HL-60 (cell line): ENCODE results near the gene PSG1.
"Not testable (repeated sequence)": the region's sequence is repeated elsewhere in the genome, so short reads cannot be mapped to it uniquely, and the experiment has no call there.

Experiments used
- DNase-seq, 2 experiments: peaks; one replicate each; pipeline ENCODE4 v3.0.0-alpha.2; 2010 to 2020; ENCODE audit warnings: low read depth in 1 of 2, low spot score in 1 of 2
- H3K27ac ChIP-seq: fragments of 250-450 bp; sonication (Bioruptor Pico); replicated peaks from 2 replicates; pipeline ENCODE4 v1.5.1; 2020; ENCODE audit warnings: mild to moderate bottlenecking, moderate library complexity
- H3K27me3 ChIP-seq: fragments of 250-450 bp; sonication (Bioruptor Pico); 2 replicates; pipeline ENCODE4 v1.5.1; 2021; ENCODE audit warnings: mild to moderate bottlenecking, moderate library complexity; ENCODE audit not compliant: insufficient read depth, poor library complexity, severe bottlenecking
- H3K4me3 ChIP-seq: replicated peaks from 2 replicates; pipeline ENCODE4 v1.5.1; 2011; ENCODE audit warnings: mild to moderate bottlenecking, control low read depth, low read length; ENCODE audit not compliant: insufficient read depth
- GABPA ChIP-seq: IDR thresholded peaks from 2 replicates; pipeline ENCODE4 v1.6.1; 2012; ENCODE audit warnings: low read depth
- POLR2AphosphoS5 ChIP-seq: IDR thresholded peaks from 2 replicates; pipeline ENCODE4 v1.6.1; 2012; ENCODE audit warnings: low read depth
- SPI1 ChIP-seq: IDR thresholded peaks from 2 replicates; pipeline ENCODE4 v1.6.1; 2012; ENCODE audit warnings: low read depth, mild to moderate bottlenecking, borderline replicate concordance
- TF ChIP-seq, protein P1 (sequence below): IDR thresholded peaks from 2 replicates; pipeline ENCODE4 v1.6.1; 2012; ENCODE audit warnings: low read depth; ENCODE audit not compliant: insufficient replicate concordance
- TF ChIP-seq, protein P2 (sequence below): IDR thresholded peaks from one replicate; pipeline ENCODE4 v1.5.1; 2011; ENCODE audit warnings: low read length, control low read depth, inconsistent platforms; ENCODE audit not compliant: insufficient read depth

PSG1 gene

DNA sequence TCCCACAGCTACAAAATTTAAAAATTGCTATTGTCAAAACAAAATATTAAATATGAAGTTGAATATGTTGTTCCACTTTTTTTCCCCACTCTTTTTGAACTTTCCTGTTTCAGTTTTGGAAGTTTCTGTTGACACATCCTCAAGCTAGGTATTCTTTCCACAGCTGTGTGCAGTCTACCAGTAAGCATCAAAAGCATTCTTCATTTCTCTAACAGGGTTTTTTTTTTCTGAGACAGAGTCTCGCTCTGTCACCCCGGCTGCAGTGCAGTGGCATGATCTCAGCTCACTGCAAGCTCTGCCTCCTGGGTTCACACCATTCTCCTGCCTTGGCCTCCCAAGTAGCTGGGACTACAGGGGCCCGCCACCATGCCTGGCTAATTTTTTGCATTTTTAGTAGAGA lies 5.4 kb downstream of the PSG1 start:
- H3K27me3 ChIP-seq, DNase-seq, H3K27ac ChIP-seq, H3K4me3 ChIP-seq: not testable (repeated sequence)

DNA sequence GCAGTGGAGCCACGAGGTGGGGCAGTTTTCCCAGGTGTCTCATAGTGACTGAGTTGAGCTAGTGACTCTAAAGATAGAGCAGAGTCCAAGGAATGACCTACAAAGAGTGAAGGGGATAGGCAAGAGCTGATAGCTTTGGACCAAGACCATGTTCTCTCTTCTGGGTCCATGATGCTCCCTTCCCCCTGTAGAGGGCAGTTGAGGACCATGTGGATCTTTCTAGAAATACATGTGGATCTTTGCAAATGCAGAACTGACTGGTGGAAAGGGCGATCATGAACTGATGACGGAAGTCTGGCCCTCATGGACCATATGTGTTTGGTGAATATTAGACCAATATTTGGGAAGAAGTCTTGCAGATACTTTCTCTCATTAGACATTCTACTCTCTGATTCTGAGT lies 6.9 kb downstream of the PSG1 start:
- no peak for DNase-seq
- Histone ChIP-seq H3K4me3 (no peak overlapping the region), H3K27me3 (no peaks in the 10 kb centered on the region), H3K27ac (no peak overlapping the region)
- TF ChIP-seq, protein P1, sequence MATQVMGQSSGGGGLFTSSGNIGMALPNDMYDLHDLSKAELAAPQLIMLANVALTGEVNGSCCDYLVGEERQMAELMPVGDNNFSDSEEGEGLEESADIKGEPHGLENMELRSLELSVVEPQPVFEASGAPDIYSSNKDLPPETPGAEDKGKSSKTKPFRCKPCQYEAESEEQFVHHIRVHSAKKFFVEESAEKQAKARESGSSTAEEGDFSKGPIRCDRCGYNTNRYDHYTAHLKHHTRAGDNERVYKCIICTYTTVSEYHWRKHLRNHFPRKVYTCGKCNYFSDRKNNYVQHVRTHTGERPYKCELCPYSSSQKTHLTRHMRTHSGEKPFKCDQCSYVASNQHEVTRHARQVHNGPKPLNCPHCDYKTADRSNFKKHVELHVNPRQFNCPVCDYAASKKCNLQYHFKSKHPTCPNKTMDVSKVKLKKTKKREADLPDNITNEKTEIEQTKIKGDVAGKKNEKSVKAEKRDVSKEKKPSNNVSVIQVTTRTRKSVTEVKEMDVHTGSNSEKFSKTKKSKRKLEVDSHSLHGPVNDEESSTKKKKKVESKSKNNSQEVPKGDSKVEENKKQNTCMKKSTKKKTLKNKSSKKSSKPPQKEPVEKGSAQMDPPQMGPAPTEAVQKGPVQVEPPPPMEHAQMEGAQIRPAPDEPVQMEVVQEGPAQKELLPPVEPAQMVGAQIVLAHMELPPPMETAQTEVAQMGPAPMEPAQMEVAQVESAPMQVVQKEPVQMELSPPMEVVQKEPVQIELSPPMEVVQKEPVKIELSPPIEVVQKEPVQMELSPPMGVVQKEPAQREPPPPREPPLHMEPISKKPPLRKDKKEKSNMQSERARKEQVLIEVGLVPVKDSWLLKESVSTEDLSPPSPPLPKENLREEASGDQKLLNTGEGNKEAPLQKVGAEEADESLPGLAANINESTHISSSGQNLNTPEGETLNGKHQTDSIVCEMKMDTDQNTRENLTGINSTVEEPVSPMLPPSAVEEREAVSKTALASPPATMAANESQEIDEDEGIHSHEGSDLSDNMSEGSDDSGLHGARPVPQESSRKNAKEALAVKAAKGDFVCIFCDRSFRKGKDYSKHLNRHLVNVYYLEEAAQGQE: no peak
- TF ChIP-seq, protein P2, sequence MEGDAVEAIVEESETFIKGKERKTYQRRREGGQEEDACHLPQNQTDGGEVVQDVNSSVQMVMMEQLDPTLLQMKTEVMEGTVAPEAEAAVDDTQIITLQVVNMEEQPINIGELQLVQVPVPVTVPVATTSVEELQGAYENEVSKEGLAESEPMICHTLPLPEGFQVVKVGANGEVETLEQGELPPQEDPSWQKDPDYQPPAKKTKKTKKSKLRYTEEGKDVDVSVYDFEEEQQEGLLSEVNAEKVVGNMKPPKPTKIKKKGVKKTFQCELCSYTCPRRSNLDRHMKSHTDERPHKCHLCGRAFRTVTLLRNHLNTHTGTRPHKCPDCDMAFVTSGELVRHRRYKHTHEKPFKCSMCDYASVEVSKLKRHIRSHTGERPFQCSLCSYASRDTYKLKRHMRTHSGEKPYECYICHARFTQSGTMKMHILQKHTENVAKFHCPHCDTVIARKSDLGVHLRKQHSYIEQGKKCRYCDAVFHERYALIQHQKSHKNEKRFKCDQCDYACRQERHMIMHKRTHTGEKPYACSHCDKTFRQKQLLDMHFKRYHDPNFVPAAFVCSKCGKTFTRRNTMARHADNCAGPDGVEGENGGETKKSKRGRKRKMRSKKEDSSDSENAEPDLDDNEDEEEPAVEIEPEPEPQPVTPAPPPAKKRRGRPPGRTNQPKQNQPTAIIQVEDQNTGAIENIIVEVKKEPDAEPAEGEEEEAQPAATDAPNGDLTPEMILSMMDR: no peak
- no peak for TF ChIP-seq GABPA

DNA sequence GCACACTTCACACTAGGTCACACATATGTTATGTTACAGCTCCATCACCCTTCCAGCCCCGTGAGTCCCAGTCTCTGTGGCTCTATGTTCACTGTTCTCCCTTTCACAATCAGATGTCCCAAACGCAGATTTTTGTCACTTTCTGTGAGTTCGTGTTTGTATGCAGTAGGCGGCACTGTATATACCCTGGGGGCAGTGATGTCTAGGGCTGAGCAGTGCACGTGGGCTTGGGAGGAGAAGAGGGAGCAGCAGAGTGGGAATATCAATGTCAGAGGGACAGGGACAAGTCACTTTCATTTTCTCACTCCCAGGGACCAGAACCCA lies 22.0 kb downstream of the PSG1 start:
- DNase-seq: no peak
- Histone ChIP-seq H3K4me3 (no peak overlapping the region), H3K27me3 (no peaks in the 10 kb centered on the region), H3K27ac (no peak overlapping the region)
- TF ChIP-seq SPI1: no peak
- TF ChIP-seq, protein P1: no peak
- TF ChIP-seq POLR2AphosphoS5: no peak
- TF ChIP-seq GABPA: no peak
- TF ChIP-seq, protein P2: no peak

DNA sequence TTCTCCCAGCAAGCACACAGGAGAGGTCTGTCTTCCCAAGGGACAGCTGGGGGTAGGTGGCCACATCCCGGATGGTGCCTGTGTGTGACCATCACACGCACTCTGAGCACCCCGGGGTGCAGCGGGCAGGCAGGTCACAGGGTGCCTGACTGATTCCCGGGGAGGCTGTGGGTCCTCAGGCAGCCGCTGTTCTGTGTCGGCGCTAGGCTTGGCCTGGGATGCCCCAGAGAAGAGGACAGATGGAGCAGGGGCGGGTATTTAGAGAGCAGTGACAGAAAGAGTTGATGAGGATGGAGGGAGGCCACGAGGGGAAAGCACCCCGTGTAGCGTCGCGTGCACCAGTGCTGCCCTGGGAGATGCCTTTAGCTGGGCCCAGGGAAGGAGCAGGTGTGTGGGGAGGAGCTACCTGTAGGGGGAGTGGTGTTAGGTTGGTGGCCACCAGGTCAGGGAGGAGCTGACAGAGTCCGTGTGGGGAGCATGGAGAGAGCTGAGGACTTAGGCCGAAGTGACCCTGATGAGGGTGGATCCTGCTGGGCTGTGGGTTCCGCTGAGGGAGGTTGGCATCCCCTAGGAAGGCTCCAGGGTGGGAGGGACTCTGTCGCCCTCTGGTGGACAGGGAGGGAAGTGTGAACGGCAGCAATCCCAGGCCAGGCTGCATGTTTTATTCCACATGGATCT lies 22.5 kb downstream of the PSG1 start:
- not testable (repeated sequence) for H3K4me3 ChIP-seq, H3K27ac ChIP-seq, H3K27me3 ChIP-seq, DNase-seq

DNA sequence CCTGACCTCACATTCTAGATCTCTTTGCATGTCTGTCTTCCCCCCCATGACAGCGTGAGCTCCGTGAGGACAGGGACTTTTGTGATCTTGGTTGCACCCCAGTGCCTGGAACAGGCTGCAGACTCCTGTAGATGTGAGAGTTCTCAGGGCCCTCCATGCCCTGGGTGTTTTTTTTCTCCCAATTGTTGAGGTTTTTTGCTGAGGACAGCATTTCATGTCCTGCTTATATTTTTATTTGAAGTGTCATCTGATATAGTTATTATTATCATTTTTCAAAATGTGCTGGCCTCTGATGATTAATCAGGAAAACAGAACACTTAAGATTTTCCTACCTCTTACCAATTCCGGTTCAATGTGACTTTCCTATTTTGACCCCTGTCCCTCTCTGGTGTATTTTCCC lies 24.8 kb downstream of the PSG1 start:
- not testable (repeated sequence) for H3K27me3 ChIP-seq, H3K4me3 ChIP-seq, H3K27ac ChIP-seq, DNase-seq

DNA sequence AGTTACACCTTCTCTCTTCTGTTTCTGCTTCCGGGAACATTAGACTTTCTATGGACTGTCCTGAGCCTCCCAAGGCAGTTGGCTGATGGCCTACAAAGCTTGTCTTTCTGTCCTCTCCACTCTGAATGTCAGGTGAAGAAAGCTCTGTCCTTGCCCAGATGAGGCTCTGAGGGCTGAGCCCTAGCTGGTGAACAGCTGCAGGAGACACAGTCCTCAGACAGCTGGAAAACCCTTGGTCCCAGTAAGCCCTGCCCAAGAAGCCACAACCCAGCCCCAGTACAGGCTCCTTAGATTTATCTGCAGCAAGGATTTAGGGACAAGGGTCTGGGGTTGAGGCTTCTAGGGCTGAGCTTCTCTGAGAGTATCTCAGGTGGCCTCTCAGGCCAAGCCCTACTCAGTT lies 26.3 kb downstream of the PSG1 start:
- not testable (repeated sequence) for H3K27me3 ChIP-seq, DNase-seq, H3K4me3 ChIP-seq, H3K27ac ChIP-seq

DNA sequence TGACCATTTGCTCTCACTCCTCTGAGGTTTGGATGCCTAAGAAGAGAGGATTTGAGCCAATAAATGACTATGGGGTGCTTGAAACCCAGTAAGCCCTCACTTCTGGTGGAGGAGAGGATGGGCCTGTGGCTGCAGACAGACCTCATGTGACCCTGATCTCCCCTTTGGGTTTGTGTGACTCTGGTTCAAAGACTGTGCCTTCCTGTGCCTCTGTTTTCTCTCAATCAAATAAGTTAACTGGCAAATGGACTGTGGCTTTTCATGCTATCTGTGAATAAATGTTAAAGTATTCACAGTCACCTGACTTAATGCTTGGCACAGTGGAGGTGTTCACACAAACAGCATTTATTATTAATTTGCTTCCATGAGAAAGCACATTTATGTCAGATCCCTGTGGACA lies 26.7 kb downstream of the PSG1 start:
- H3K27ac ChIP-seq, H3K27me3 ChIP-seq, DNase-seq, H3K4me3 ChIP-seq: not testable (repeated sequence)

DNA sequence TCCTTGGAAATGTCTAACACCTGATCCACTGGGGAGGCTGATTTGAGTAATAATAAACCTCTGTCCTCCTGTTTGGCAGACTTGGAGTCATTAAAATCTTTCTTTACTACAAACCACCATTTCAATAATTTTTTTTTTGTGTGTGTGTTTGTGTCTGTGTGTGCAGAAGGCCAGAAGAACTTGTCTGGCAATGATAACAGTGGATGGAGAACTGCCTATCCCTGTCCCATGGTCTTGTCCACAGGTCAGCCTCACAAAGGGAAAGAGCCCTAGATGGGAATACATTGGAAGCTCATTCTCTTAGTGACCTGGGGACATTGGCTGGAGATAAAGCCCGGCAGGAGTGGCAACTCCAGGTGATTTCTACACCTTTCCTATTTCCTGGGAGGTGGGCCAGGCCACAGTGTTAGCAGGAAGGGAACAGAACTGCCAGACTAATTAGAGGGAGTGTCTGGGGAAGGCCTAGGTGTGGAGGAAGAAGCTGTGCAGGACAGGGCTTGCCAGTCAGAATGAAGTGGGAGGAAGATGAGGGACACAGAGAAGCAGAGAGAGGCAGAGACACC lies 27.7 kb downstream of the PSG1 start:
- H3K27ac ChIP-seq: not testable (repeated sequence)

More for the DNA sequence above, 27.7 kb downstream of the PSG1 start:
- not testable (repeated sequence) for DNase-seq, H3K4me3 ChIP-seq, H3K27me3 ChIP-seq
